Kidney (tissue), 14 donors: Measurements from ENCODE around the gene HK1. TPM values are rescaled to one million over a fixed set of nuclear protein-coding genes. Genes with fewer than 3 reads are reported as not detected.

Source experiments
- DNase-seq, 5 donors: peaks; one replicate each; pipeline ENCODE4 v3.0.0-alpha.2; 2013 to 2020
- FAIRE-seq: peaks from 2 replicates; lab custom pipeline; 2012; peaks lifted over from hg19 to GRCh38; lab: Jason Lieb, UNC
- H3K27ac ChIP-seq, 2 donors: one replicate each; pipeline ENCODE4 v1.7.0; 2013; ENCODE audit warnings: low read depth in 2 of 2, low read length in 2 of 2, inconsistent platforms in 1 of 2
- H3K27me3 ChIP-seq: one replicate; pipeline ENCODE4 v1.7.1; 2013; ENCODE audit warnings: low read length, inconsistent platforms; ENCODE audit not compliant: control insufficient read depth, insufficient read depth
- H3K36me3 ChIP-seq, 3 donors: one replicate each; pipeline versions ENCODE4 v1.7.0 to v1.7.1; 2013; ENCODE audit warnings: low read length in 3 of 3, control low read depth in 1 of 3, inconsistent platforms in 1 of 3; ENCODE audit not compliant: insufficient read depth in 3 of 3, control insufficient read depth in 2 of 3
- H3K4me1 ChIP-seq, 3 donors: one replicate each; pipeline versions ENCODE4 v1.7.0 to v1.7.1; 2013; ENCODE audit warnings: low read length in 3 of 3, inconsistent platforms in 1 of 3, low read depth in 1 of 3; ENCODE audit not compliant: control insufficient read depth in 2 of 3, insufficient read depth in 2 of 3
- H3K4me3 ChIP-seq, 3 donors: one replicate each; pipeline versions ENCODE4 v1.7.0 to v1.8.1; 2013; ENCODE audit warnings: low read length in 3 of 3, control low read depth in 1 of 3, inconsistent platforms in 1 of 3
- H3K9ac ChIP-seq, 3 donors: one replicate each; pipeline versions ENCODE4 v1.7.0 to v1.7.1; 2013; ENCODE audit warnings: low read length in 3 of 3, control low read depth in 1 of 3, inconsistent platforms in 1 of 3
- H3K9me3 ChIP-seq, 3 donors: one replicate each; pipeline versions ENCODE4 v1.7.0 to v1.7.1; 2013; ENCODE audit warnings: low read length in 3 of 3, control low read depth in 1 of 3, inconsistent platforms in 1 of 3; ENCODE audit not compliant: control insufficient read depth in 2 of 3, insufficient read depth in 1 of 3
- intact Hi-C: fragments of 100-400 bp; cut with DNase I; formaldehyde crosslinking; loops from one replicate; pipeline ENCODE4 v1.11.1; 2022
- polyA plus RNA-seq: library from polyadenylated mRNA; stranded (reverse); fragments of 350-450 nt; fragmentation: Illumina TruSeq; extraction: RNeasy Lipid Tissue Mini Kit (QIAGEN cat#74804); gene quantifications from one replicate; pipeline ENCODE4 v1.2.3, GENCODE V29; 2014; ENCODE audit warnings: low read depth, low replicate concordance; ENCODE audit not compliant: insufficient read depth
- total RNA-seq: library from RNA; stranded (reverse); fragmentation: NEBNext Ultra II Directional; extraction: Animal tissue kit (Norgen Biotek cat#: 25700); gene quantifications from one replicate; pipeline ENCODE4 v1.2.1, GENCODE V29; 2021
- TF ChIP-seq, protein P1 (sequence below): IDR thresholded peaks from 3 replicates; pipeline ENCODE4 v1.5.1; 2012; ENCODE audit warnings: mild to moderate bottlenecking, moderate library complexity, borderline replicate concordance; ENCODE audit not compliant: insufficient read depth; ENCODE audit errors: extremely low read depth
- donor health status: control.
- donor health status: control.
- donor health status: control.
- donor health status: control.
- donor health status: control.
- donor health status: DM: yes; HTN: yes; CAD: no.
- donor health status: Normal renal cell carcinoma (clear cell type).

HK1 gene
- total and polyA plus RNA-seq, 2 donors from 2014 or later: 35.9 to 84.9 TPM

DNA sequence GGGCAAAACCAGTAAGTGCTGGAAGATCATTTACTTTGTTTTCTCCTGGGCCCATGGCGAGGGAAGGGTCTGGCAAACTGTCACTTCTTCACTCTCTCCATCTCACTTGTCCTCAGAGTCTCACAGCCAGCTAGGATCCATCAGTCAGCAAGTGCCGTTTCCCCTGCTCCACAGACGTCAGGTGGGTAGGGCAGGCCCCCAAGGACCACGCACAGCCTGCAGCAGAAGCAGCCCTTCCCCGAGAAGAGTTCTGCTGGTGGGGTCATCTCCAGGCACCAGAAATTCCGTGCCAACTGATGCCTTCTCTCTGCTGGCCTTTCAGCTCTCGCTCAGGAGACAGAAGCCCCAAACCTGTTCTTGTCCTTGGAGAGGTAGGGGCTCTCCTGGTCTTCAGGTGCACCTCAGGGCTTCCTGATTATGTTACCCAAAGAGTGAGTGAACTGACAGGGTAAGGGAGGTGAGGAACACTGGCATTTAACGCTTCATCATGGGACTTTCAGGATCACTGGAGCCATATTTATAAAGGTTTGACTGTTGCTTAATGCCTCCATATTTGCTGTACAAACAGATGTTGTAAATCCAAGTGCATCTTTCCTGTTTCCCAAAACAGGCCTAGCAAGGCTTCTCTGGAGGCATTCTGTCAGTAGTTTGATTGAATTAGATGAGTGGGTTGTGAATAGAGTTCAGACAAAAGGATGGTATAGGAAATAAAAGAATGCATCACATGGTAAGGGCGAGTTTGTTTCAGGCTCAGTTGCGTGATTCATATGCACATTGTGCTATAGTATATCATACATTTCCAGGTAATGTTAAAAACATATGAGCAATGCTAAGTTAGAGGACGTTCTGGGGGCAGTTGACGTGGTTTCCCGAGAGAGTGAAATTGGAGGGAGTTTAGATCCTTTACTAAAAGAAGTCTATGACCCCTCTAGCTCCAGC is 159.3 kb downstream of the HK1 start:
- Histone ChIP-seq H3K27me3 (no peaks in the 10 kb centered on the region), H3K9ac (no peak overlapping the region), H3K36me3 (no peaks in the 10 kb centered on the region), H3K4me1 (peaks cover 0 to 11% (median 10%) of the 10 kb centered on the region in 3 donors), H3K4me3 (no peak overlapping the region), H3K9me3 (no peaks in the 10 kb centered on the region), H3K27ac (peak overlapping the region in 1 of 2 donors; percentile 37)
- FAIRE-seq: no peak
- DNase-seq: no peak
- intact Hi-C loops: no loop called here
- TF ChIP-seq, protein P1, sequence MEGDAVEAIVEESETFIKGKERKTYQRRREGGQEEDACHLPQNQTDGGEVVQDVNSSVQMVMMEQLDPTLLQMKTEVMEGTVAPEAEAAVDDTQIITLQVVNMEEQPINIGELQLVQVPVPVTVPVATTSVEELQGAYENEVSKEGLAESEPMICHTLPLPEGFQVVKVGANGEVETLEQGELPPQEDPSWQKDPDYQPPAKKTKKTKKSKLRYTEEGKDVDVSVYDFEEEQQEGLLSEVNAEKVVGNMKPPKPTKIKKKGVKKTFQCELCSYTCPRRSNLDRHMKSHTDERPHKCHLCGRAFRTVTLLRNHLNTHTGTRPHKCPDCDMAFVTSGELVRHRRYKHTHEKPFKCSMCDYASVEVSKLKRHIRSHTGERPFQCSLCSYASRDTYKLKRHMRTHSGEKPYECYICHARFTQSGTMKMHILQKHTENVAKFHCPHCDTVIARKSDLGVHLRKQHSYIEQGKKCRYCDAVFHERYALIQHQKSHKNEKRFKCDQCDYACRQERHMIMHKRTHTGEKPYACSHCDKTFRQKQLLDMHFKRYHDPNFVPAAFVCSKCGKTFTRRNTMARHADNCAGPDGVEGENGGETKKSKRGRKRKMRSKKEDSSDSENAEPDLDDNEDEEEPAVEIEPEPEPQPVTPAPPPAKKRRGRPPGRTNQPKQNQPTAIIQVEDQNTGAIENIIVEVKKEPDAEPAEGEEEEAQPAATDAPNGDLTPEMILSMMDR: no peak

DNA sequence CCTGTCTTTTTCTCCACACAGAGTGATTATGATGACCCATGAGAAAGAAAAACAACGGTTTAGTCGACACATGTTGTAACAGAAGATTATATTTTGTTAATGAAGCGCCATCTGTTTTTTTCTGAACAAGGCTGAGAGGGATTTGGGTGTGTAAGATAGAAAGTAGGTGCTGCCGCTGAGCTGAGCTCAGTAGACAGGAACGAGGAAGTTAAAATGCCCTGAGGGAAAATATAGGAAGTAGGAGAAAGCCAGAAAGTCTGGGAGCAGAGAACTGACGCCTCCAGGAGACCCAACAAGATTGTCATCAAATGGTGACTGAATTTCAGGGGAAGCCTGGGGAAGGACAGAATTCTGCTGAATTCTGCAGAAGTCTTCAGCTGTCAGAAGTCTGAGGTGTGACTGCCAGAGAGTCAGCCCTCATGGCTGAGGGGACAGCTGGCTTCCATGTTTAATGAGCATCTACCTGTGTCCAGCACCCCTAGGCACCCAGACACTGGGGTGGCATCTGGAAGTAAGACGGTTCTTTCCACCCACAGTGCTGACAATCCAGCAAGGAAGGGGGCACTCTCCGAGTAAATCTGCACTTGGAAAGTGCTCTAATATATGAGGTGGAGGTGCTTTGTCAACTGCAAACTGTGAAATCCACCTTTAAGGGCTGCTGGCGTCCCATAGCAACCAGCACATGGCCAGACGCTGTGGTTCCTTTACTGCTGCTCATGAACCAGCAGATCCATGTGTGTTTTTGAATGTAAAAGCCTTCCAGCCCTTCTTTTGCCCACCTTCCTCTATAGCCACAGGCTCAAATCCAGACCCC is 160.4 kb downstream of the HK1 start:
- Histone ChIP-seq H3K4me3 (peak overlapping the region in 1 of 3 donors; percentile 19), H3K9me3 (no peaks in the 10 kb centered on the region), H3K9ac (no peak overlapping the region), H3K27ac (peak overlapping the region; percentile 2 to 62), H3K27me3 (no peaks in the 10 kb centered on the region), H3K36me3 (no peaks in the 10 kb centered on the region), H3K4me1 (peaks cover 0 to 11% (median 10%) of the 10 kb centered on the region in 3 donors)
- TF ChIP-seq, protein P1: no peak
- DNase-seq (peak in 2 of 5 donors; percentile 47 to 55), FAIRE-seq (no peak)
- intact Hi-C loops: no loop called here

GRCh38 chr10:69439350-69439739 is 161.0 kb downstream of the HK1 start:
- peak in 1 of 5 donors; percentile 84 for DNase-seq
- H3K27ac ChIP-seq: peak overlapping the region in 1 of 2 donors; percentile 62
- peaks cover 0 to 11% (median 10%) of the 10 kb centered on the region in 3 donors for H3K4me1 ChIP-seq
- intact Hi-C loops: no loop called here
- no peaks in the 10 kb centered on the region for H3K36me3 ChIP-seq
- no peak overlapping the region for H3K4me3 ChIP-seq
- no peaks in the 10 kb centered on the region for H3K27me3 ChIP-seq
- TF ChIP-seq, protein P1: no peak
- FAIRE-seq: no peak
- H3K9me3 ChIP-seq: no peaks in the 10 kb centered on the region
- H3K9ac ChIP-seq: no peak overlapping the region
